PC-3 (cell line): ENCODE measurements around the gene SCN5A.

Source experiments
- CTCF ChIP-seq: fragments of 300-600 bp; sonication (generic); conservative IDR thresholded peaks from 2 replicates; pipeline ENCODE4 v1.5.1; 2017; ENCODE audit warnings: antibody characterized with exemption, low read depth, mild to moderate bottlenecking, low read length
- EZH2 ChIP-seq: fragments of 300-600 bp; sonication (generic); IDR thresholded peaks from one replicate; pipeline ENCODE4 v1.6.1; 2017; ENCODE audit warnings: antibody characterized with exemption, mild to moderate bottlenecking, low read length; ENCODE audit not compliant: unreplicated experiment
- EZH2phosphoT487 ChIP-seq: fragments of 300-600 bp; sonication (generic); IDR thresholded peaks from 2 replicates; pipeline ENCODE4 v1.6.1; 2018; ENCODE audit warnings: mild to moderate bottlenecking, antibody characterized with exemption, low read length, borderline replicate concordance

DNA sequence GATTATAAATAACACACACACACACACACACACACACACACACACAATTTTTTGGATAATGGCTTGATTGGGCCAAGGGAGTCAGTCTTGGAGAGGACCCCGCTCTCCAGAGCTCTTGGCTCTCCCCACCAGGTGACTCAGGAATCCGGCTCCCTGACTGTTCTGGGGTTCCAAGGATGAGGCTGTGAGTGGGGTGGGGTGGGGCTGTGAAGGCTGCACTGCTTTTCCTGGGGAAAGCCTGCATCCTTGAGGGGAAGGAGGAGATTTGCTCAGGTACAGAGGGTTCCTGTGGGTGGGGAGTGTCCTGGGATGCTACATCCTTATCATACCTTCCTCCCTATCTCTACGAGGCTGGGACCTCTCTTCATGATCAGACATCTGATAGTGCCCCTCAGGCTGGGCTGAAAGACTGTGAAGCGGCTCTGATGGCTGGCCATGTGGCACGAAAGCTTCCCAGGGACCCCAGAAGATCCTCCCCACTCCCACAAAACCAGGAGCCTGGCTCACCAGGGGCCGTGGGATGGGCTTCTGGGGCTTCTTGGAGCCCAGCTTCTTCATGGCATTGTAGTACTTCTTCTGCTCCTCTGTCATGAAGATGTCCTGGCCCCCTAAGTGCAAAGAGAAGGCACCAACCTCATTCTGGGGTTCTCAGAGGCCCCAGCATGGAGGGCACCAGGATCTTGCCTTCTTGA, 94.2 kb downstream of the SCN5A start:
- TF ChIP-seq CTCF (no peak), EZH2 (no peak), EZH2phosphoT487 (no peak)
